HepG2 (cell line): ENCODE results near the gene LRRC3. TPM values are rescaled to one million over a fixed set of nuclear protein-coding genes. Genes with fewer than 3 reads are reported as not detected.

Experiments used
- CBX1 ChIP-seq: IDR thresholded peaks from one replicate; pipeline ENCODE4 v1.6.1; 2016; ENCODE audit warnings: antibody characterized with exemption, low read depth
- DPF2 ChIP-seq: sonication (generic); formaldehyde crosslinking; IDR thresholded peaks from 2 replicates; pipeline ENCODE4 v1.4.0; 2020; ENCODE audit warnings: mild to moderate bottlenecking, low read depth, missing genetic modification reagents, borderline replicate concordance
- GABPA ChIP-seq, 2 experiments: IDR thresholded peaks; 2 replicates each; pipeline ENCODE4 v1.6.1; 2011 to 2016; ENCODE audit warnings: low read depth in 2 of 2, low read length in 1 of 2, missing biosample characterization in 1 of 2, missing genetic modification characterization in 1 of 2
- HDAC2 ChIP-seq: sonication (generic); formaldehyde crosslinking; IDR thresholded peaks from 2 replicates; pipeline ENCODE4 v1.4.0; 2020; ENCODE audit warnings: missing genetic modification reagents
- IKZF5 ChIP-seq: IDR thresholded peaks from 2 replicates; pipeline ENCODE4 v1.6.1; 2018; ENCODE audit warnings: missing genetic modification reagents, mild to moderate bottlenecking, missing compliant biosample characterization
- JUN ChIP-seq: sonication (generic); formaldehyde crosslinking; IDR thresholded peaks from 2 replicates; pipeline ENCODE4 v1.4.0; 2020; ENCODE audit warnings: mild to moderate bottlenecking, missing genetic modification reagents
- ZBTB20 ChIP-seq: sonication (generic); formaldehyde crosslinking; IDR thresholded peaks from 2 replicates; pipeline ENCODE4 v1.8.1; 2023; ENCODE audit warnings: missing genetic modification reagents, low read depth, mild to moderate bottlenecking, borderline replicate concordance
- ZNF101 ChIP-seq: sonication (generic); formaldehyde crosslinking; IDR thresholded peaks from 2 replicates; pipeline ENCODE4 v1.4.0; 2020; ENCODE audit warnings: mild to moderate bottlenecking, low read depth, missing genetic modification reagents, borderline replicate concordance
- ZNF124 ChIP-seq: sonication (generic); formaldehyde crosslinking; IDR thresholded peaks from 2 replicates; pipeline ENCODE4 v1.4.0; 2020; ENCODE audit warnings: missing genetic modification reagents
- ZNF281 ChIP-seq: sonication (generic); formaldehyde crosslinking; IDR thresholded peaks from 2 replicates; pipeline ENCODE4 v1.4.0; 2020; ENCODE audit warnings: missing genetic modification reagents, borderline replicate concordance
- ZNF292 ChIP-seq: sonication (generic); formaldehyde crosslinking; IDR thresholded peaks from 2 replicates; pipeline ENCODE4 v1.8.1; 2022; ENCODE audit warnings: mild to moderate bottlenecking, low read depth, missing genetic modification reagents, borderline replicate concordance
- ZNF883 ChIP-seq: sonication (generic); formaldehyde crosslinking; IDR thresholded peaks from 2 replicates; pipeline ENCODE4 v1.5.1; 2020; ENCODE audit warnings: mild to moderate bottlenecking, missing genetic modification reagents; ENCODE audit errors: not compliant biosample characterization
- polyA plus RNA-seq, 8 experiments: library from polyadenylated mRNA; depleted of rRNA in 3 of 8; stranded (reverse) in 7 of 8; unstranded in 1 of 8; fragments of >200 nt; fragmentation: Illumina TruSeq in 4 of 8; extraction: Trizol in 4 of 8; gene quantifications; 2 replicates each; pipeline versions ENCODE4 v1.2.1 to v1.2.3, GENCODE V29; 2011 to 2016; ENCODE audit warnings: low read depth in 4 of 8, missing spikeins in 1 of 8, mixed read lengths in 1 of 8; ENCODE audit not compliant: insufficient read depth in 1 of 8
- total RNA-seq, 5 experiments: library from RNA; depleted of rRNA; stranded (reverse); fragments of >200 nt; fragmentation: Illumina TruSeq; extraction: Trizol; gene quantifications; 2 replicates each; pipeline ENCODE4 v1.2.3, GENCODE V29; 2016; ENCODE audit warnings: low read depth in 1 of 5
- TF ChIP-seq, protein P1 (sequence below): sonication (generic); formaldehyde crosslinking; conservative IDR thresholded peaks from 2 replicates; pipeline ENCODE4 v1.4.0; 2020; ENCODE audit warnings: mild to moderate bottlenecking, missing genetic modification reagents, moderate library complexity
- TF ChIP-seq, protein P2 (sequence below): sonication (generic); formaldehyde crosslinking; IDR thresholded peaks from 2 replicates; pipeline ENCODE4 v1.4.0; 2020; ENCODE audit warnings: low read depth, missing genetic modification reagents
- TF ChIP-seq, protein P3 (sequence below): sonication (generic); formaldehyde crosslinking; IDR thresholded peaks from 2 replicates; pipeline ENCODE4 v1.5.1; 2020; ENCODE audit warnings: missing genetic modification reagents, mild to moderate bottlenecking, borderline replicate concordance

Gene LRRC3
- total and polyA plus RNA-seq, 2 of the 13 experiments (the other 11 are each of a cell fraction or from before 2014, with no cell fraction given), result 4.8 to 16.5 TPM

DNA sequence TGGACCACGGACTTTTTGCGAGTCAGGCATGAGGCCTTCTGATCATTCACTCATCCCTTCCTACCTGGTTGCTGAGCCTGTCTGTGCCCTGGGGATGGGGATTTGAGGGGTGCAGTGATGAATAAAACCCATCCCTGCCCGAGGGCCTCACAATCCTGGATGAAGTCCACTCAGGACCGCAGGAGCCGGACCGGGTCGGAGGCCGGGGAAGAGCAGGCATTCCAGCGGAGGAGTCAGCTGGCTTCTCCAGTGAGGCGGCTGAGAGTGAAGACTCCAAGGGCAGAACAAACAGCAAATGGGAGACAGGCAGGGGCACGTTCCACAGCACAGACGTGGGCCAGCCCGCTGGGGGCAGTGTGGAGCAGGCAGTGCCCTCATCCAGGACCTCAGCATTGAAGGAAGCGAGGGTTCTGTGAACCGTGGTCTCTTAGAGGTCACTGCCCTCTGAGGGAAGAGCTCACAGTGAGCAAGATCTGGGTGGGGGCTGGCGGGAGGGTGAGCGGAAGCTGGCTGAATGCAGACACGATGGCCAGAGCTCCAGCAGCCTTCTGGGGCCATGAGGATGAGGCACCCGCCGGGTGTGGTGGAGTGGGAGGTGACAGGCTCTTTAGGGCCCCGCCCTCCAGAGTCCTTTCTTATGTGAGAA lies 10.9 kb upstream of the LRRC3 start (continued):
- TF ChIP-seq ZNF281 (CRISPR knock-in tag), result peak; percentile 40; the same call in 1 of the 2 replicates
- peak; percentile 41; the same call in 1 of the 2 replicates for TF ChIP-seq IKZF5 (CRISPR knock-in tag)
- peak; percentile 43 for TF ChIP-seq ZNF883
- TF ChIP-seq, protein P1, sequence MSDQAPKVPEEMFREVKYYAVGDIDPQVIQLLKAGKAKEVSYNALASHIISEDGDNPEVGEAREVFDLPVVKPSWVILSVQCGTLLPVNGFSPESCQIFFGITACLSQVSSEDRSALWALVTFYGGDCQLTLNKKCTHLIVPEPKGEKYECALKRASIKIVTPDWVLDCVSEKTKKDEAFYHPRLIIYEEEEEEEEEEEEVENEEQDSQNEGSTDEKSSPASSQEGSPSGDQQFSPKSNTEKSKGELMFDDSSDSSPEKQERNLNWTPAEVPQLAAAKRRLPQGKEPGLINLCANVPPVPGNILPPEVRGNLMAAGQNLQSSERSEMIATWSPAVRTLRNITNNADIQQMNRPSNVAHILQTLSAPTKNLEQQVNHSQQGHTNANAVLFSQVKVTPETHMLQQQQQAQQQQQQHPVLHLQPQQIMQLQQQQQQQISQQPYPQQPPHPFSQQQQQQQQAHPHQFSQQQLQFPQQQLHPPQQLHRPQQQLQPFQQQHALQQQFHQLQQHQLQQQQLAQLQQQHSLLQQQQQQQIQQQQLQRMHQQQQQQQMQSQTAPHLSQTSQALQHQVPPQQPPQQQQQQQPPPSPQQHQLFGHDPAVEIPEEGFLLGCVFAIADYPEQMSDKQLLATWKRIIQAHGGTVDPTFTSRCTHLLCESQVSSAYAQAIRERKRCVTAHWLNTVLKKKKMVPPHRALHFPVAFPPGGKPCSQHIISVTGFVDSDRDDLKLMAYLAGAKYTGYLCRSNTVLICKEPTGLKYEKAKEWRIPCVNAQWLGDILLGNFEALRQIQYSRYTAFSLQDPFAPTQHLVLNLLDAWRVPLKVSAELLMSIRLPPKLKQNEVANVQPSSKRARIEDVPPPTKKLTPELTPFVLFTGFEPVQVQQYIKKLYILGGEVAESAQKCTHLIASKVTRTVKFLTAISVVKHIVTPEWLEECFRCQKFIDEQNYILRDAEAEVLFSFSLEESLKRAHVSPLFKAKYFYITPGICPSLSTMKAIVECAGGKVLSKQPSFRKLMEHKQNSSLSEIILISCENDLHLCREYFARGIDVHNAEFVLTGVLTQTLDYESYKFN (CRISPR knock-in tag), result peak; percentile 33; the same call in 1 of the 2 replicates
- TF ChIP-seq ZNF292 (CRISPR knock-in tag), result peak; percentile 81; the same call in 1 of the 2 replicates
- peak; percentile 26; the same call in 1 of the 2 replicates for TF ChIP-seq ZBTB20 (CRISPR knock-in tag)
- TF ChIP-seq, protein P2, sequence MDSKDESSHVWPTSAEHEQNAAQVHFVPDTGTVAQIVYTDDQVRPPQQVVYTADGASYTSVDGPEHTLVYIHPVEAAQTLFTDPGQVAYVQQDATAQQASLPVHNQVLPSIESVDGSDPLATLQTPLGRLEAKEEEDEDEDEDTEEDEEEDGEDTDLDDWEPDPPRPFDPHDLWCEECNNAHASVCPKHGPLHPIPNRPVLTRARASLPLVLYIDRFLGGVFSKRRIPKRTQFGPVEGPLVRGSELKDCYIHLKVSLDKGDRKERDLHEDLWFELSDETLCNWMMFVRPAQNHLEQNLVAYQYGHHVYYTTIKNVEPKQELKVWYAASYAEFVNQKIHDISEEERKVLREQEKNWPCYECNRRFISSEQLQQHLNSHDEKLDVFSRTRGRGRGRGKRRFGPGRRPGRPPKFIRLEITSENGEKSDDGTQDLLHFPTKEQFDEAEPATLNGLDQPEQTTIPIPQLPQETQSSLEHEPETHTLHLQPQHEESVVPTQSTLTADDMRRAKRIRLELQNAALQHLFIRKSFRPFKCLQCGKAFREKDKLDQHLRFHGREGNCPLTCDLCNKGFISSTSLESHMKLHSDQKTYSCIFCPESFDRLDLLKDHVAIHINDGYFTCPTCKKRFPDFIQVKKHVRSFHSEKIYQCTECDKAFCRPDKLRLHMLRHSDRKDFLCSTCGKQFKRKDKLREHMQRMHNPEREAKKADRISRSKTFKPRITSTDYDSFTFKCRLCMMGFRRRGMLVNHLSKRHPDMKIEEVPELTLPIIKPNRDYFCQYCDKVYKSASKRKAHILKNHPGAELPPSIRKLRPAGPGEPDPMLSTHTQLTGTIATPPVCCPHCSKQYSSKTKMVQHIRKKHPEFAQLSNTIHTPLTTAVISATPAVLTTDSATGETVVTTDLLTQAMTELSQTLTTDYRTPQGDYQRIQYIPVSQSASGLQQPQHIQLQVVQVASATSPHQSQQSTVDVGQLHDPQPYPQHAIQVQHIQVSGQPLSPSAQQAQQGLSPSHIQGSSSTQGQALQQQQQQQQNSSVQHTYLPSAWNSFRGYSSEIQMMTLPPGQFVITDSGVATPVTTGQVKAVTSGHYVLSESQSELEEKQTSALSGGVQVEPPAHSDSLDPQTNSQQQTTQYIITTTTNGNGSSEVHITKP (CRISPR knock-in tag), result 0 out of 2 replicates have a peak, but pooled peaks have one; percentile 38
- TF ChIP-seq, protein P3, sequence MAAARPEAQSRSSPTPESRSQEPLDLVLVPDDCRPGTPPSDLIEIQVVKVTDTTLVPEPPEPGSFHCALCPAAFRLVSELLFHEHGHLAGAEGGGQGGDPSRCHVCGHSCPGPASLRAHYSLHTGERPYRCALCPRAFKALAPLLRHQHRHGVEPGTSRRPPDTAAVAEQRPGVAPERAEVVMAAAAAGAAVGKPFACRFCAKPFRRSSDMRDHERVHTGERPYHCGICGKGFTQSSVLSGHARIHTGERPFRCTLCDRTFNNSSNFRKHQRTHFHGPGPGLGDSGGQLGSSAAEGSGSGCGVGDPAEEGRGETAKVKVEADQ (CRISPR knock-in tag), result peak; percentile 60; the same call in 1 of the 2 replicates
- no peak for TF ChIP-seq GABPA (IDR thresholded peaks at IDR 0.05; ENCODE audit: low read depth, low read length)
- TF ChIP-seq GABPA (CRISPR knock-in tag; IDR thresholded peaks at IDR 0.05; ENCODE audit: low read depth), result peak; percentile 91
- TF ChIP-seq HDAC2, result peak; percentile 53; the same call in 1 of the 2 replicates
- 0 out of 2 replicates have a peak, but pooled peaks have one; percentile 47 for TF ChIP-seq JUN (CRISPR knock-in tag)
- TF ChIP-seq ZNF101 (CRISPR knock-in tag), result no peak
- TF ChIP-seq DPF2 (CRISPR knock-in tag), result no peak
- peak; percentile 57 for TF ChIP-seq CBX1
- TF ChIP-seq ZNF124 (CRISPR knock-in tag), result peak; percentile 41; the same call in 1 of the 2 replicates
